ENCODE data around the gene UTS2. TPM values are rescaled to one million over a fixed set of nuclear protein-coding genes. Genes with fewer than 3 reads are reported as not detected.
A peak's percentile ranks its signal among the peaks of the same experiment; 100 is the strongest.

UTS2 gene
- total RNA-seq, 1 donor from 2014 or later: not detected

DNA sequence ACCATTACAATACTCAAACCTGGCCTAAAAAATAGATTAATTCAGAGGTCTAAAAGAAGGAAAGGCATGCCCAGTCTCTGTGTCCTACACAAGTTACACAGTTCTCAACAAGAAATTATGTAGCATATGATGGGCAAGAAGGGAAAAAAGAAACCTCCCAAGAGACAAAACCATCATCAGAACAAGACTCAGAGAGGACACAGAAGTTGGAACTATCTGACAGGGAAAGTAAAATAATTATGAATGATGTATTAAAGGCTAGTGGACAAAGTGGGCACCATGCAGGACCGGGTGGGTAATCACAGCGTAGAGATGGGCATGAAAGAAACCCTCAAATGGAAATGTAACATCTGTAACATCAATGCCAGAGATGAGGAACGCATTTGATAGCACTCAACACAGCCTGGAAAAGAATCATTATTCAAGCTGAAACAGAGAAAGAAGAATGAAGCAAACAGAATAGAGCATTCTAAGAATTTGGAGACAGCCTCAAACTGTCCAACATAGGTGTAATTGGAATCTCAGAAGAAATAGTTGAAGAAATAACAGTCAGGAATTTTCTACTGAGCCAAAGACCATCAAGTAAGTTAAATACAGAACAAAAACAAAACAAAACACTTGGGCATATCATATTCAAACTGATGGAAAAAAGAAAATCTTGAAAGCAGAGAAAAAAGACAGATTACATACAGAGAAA lies 39.0 kb downstream of the UTS2 start:
- DNase-seq (ENCODE audit: low read depth in 2 of 2): no peak

GRCh38 chr1:7811476-7811875 lies 41.4 kb downstream of the UTS2 start:
- DNase-seq (ENCODE audit: low read depth in 2 of 2): no peak

DNA sequence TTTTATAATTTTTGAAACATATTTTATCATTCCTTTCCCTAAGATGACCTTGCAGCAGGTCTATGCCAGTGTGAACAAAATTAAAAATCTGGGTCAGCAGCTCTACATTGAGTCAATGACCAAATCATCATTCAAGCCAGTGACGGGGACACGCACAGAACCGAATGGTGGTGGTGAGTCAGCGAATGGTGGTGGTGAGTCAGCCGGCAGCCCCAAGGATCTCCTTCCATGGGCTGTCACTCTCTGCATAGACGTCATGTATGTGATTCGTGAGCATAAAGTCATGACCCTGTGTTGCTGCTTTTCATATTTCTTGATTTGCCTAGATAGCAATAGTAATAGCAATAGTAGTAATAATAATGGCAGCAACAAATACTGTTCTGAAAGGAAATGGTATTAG lies 42.5 kb downstream of the UTS2 start:
- DNase-seq (ENCODE audit: low read depth in 2 of 2): peak; percentile 25 to 93

DNA sequence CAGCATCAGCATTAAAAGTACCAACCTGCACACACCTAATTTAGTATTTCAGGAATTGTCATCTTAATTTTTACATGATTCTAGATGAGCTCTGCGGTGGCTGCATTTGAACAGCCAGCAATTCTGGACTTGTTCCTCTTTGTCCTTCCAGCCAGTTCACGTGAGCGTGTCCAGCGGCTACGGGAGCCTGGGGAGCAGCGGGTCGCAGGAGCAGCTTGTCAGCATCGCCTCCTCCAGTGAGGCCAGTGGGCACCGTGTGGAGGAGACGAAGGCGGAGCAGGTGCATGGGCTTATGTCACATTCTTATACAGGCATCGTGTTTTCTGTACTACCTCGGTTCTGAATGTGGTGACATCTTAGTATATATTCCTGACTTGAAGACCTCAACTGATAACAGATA lies 43.1 kb downstream of the UTS2 start:
- DNase-seq (ENCODE audit: low read depth in 2 of 2): no peak

DNA sequence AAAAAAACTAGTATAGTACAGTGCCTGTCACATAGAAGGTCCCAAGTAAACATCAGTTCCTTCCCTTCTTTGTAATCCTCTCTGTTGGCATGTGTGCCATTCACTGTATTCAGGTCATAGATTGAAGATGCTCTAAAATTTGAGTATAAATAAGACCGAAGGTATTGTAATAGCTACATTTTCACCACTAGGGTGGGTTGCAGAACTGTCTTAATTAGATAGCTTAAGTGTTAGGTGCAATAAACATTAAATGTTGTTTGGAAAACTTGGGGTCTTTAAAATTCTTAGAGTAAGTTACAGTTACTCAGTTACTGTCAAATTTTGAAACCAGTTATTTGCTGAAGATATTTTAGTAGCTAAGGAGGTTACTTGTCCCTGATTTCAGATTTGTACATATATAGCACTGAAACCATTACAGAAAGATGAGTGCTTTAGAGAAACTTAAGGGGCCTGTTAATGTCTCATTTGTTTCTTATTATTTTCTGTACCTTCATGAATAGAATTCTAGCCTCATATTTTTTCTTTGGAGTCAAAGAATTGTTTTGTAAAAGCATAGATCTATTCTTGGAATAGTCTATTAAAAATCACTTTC lies 44.5 kb downstream of the UTS2 start:
- peak; percentile 64 to 67 for DNase-seq (ENCODE audit: low read depth in 2 of 2)

DNA sequence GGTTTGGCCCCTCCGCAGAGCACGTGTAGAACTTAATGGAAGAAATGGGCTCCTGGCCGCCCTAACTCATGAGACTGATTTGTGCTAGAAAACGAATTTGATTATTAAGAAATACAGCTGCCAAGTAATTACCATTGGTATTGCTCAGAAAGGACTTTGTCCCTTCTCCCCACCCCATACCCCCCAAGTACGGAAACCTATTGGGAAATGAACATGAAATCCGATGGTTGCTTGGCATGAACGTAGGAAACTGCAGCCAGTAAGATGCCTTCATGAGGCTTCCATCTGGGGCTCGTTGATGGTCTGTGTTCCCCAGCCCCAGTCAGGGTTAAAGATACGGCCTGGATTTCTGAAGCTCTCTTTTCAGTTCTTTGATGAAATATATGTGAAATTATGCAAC lies 47.4 kb downstream of the UTS2 start:
- DNase-seq (ENCODE audit: low read depth in 2 of 2): no peak

Other genes with a start within 250 kb of the UTS2 start
- gene VAMP3, start 81.8 kb downstream of the UTS2 start, total RNA-seq: 74.1 and 95.2 TPM in 2 replicates
- gene PER3, start 68.8 kb downstream of the UTS2 start, total RNA-seq: 0.87 and 1.4 TPM in 2 replicates
- gene TNFRSF9, start 87.8 kb upstream of the UTS2 start, total RNA-seq: under 0.01 TPM in 2 replicates
- gene PARK7, start 108.6 kb upstream of the UTS2 start, total RNA-seq: 187 and 237 TPM in 2 replicates
- 33.3 and 112 TPM in 2 replicates for gene ERRFI1, start 173.2 kb upstream of the UTS2 start, total RNA-seq

All from lung microvascular endothelial cell (primary cell).